NT2/D1 (cell line): ENCODE data around the gene TRIM16.
"Not testable (repeated sequence)": the region's sequence is repeated elsewhere in the genome, so short reads cannot be mapped to it uniquely, and the experiment has no call there.

Experiments
- SUZ12 ChIP-seq: IDR thresholded peaks from 2 replicates; pipeline ENCODE4 v1.6.1; 2011; ENCODE audit not compliant: insufficient read length, insufficient read depth; ENCODE audit errors: extremely low read depth
- YY1 ChIP-seq: IDR thresholded peaks from 2 replicates; pipeline ENCODE4 v1.6.1; 2011; ENCODE audit not compliant: insufficient read length, insufficient read depth

GRCh38 chr17:15675991-15676390 is 8.1 kb downstream of the TRIM16 start:
- TF ChIP-seq SUZ12, YY1: not testable (repeated sequence)
